ENCODE results near the gene NR5A2. TPM values are rescaled to one million over a fixed set of nuclear protein-coding genes. Genes with fewer than 3 reads are reported as not detected.

The NR5A2 gene
- total RNA-seq, 4 donors from 2014 or later: 3.7 to 19.1 (median 11.3) TPM

DNA sequence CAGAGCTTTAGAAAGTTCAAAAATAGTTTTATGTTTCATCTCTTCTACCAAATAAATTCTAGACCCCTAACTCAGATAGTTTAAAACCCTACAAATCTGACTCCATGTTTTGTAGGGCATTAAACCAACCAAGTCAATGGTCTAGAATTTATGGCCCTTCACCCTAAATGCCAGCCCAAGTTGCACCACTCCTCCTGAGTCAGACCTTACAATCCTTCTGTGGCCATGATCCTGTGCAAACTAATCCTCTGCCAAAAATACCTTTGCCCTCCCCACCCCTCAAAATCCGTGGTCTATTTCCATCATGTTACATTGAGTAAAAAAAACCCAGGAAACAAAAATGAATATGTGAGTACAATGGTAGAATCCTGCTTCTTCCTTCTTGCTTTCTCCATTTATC is 179.3 kb downstream of the NR5A2 start:
- ATAC-seq (ENCODE audit: low FRiP score) (no peak), DNase-seq (ENCODE audit: low spot score) (no peak)
- TF ChIP-seq, protein P1, sequence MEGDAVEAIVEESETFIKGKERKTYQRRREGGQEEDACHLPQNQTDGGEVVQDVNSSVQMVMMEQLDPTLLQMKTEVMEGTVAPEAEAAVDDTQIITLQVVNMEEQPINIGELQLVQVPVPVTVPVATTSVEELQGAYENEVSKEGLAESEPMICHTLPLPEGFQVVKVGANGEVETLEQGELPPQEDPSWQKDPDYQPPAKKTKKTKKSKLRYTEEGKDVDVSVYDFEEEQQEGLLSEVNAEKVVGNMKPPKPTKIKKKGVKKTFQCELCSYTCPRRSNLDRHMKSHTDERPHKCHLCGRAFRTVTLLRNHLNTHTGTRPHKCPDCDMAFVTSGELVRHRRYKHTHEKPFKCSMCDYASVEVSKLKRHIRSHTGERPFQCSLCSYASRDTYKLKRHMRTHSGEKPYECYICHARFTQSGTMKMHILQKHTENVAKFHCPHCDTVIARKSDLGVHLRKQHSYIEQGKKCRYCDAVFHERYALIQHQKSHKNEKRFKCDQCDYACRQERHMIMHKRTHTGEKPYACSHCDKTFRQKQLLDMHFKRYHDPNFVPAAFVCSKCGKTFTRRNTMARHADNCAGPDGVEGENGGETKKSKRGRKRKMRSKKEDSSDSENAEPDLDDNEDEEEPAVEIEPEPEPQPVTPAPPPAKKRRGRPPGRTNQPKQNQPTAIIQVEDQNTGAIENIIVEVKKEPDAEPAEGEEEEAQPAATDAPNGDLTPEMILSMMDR (IDR thresholded peaks at IDR 0.05): no peak

DNA sequence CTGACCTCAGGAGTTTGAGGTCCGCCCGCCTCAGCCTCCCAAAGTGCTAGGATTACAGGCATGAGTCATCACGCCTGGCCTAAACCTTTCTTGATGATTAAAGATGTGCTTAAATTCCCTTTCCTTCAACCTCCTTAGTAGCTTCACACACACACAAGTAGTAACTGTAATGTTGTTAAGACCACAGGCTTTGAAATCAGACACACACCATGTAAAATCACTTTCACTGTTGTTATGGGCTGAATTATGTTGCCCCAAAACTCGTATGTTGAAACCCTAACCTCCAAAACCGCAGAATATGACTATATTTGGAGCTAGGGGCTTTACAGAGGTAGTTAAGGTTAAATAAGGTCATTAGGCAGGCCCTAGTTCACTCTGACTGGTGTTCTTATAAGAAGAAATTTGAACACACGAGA is 180.2 kb downstream of the NR5A2 start:
- DNase-seq (ENCODE audit: low spot score): no peak
- TF ChIP-seq, protein P1 (IDR thresholded peaks at IDR 0.05): no peak
- ATAC-seq (ENCODE audit: low FRiP score): no peak

GRCh38 chr1:200211157-200211556 is 183.6 kb downstream of the NR5A2 start:
- DNase-seq (ENCODE audit: low spot score) (no peak), ATAC-seq (ENCODE audit: low FRiP score) (no peak)
- TF ChIP-seq, protein P1 (IDR thresholded peaks at IDR 0.05): no peak

DNA sequence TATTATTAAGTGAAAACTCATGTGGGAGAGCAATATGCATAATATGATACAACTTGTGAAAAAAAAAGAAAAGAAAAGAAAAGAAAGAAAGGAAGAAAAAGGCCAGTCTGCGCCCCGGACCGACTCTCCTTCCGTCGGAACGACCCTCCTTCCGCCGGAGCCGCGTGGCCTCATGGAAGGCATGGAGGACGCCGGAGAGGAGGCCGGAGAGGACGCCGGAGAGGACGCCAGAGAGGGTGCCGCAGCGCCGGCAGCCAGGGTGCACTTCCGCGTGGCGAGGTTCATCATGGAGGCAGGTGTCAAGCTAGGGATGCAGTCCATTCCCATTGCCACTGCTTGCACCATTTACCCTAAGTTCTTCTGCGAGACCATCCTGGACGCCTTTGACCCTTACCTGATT is 185.9 kb downstream of the NR5A2 start:
- ATAC-seq (ENCODE audit: low FRiP score) (no peak), DNase-seq (ENCODE audit: low spot score) (no peak)
- TF ChIP-seq, protein P1 (IDR thresholded peaks at IDR 0.05): no peak

DNA sequence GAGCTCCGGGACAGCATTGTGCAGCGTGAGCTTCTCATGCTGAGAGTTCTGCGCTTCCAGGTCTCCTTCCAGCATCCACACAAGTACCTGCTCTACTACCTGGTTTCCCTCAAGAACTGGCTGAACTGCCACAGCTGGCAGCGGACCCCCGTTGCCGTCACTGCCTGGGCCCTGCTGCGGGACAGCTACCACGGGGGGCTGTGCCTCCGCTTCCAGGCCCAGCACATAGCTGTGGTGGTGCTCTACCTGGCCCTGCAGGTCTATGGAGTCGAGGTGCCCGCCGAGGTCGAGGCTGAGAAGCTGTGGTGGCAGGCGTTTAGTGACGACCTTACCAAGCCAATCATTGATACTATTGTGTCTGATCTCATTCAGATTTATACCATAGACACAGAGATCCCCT is 186.4 kb downstream of the NR5A2 start:
- TF ChIP-seq, protein P1 (IDR thresholded peaks at IDR 0.05): no peak

DNA sequence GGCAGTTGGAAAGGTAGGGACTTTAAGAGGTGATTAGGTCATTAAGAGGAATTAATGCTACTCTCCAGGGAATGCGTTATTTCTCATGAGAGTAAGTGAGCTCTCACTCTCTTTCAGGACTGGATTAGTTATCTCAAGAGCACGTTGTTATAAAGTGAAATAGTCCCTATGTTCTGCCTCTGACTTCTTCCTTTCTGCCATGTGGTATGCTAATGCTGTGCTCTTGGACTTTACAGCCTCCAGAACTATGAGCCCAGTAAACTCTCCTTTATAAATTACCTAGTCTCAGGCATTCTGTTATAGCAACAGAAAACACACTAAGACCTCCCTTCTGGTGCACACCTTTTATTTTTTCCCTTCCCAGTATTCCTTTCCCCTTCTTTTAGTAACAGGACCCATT is 187.8 kb downstream of the NR5A2 start:
- TF ChIP-seq, protein P1 (IDR thresholded peaks at IDR 0.05): no peak
- no peak for DNase-seq (ENCODE audit: low spot score)
- ATAC-seq (ENCODE audit: low FRiP score): no peak

More for the DNA sequence above, 186.4 kb downstream of the NR5A2 start:
- no peak for DNase-seq (ENCODE audit: low spot score)
- no peak for ATAC-seq (ENCODE audit: low FRiP score)

- ATAC-seq (ENCODE audit: low FRiP score) (no peak), DNase-seq (ENCODE audit: low spot score) (no peak)
- TF ChIP-seq, protein P1 (IDR thresholded peaks at IDR 0.05): no peak
These were observed 190.2 kb downstream of the NR5A2 start for GRCh38 chr1:200217703-200218102.
